GM19099 (cell line): ENCODE data around the gene CELF3.

Experiments used
- POLR2A ChIP-seq: IDR thresholded peaks from 3 replicates; pipeline ENCODE4 v1.6.1; 2011; ENCODE audit warnings: low read depth; ENCODE audit not compliant: insufficient read length; ENCODE audit errors: extremely low read depth

Gene CELF3

GRCh38 chr1:151711951-151712350 is 4.7 kb downstream of the CELF3 start:
- no peak for TF ChIP-seq POLR2A

- no peak for TF ChIP-seq POLR2A
These were observed 5.4 kb downstream of the CELF3 start for GRCh38 chr1:151711044-151711800.

- TF ChIP-seq POLR2A = no peak
These were observed 6.3 kb downstream of the CELF3 start for GRCh38 chr1:151710187-151710840.

GRCh38 chr1:151708891-151709290 is 7.7 kb downstream of the CELF3 start:
- TF ChIP-seq POLR2A = no peak

- no peak for TF ChIP-seq POLR2A
These were observed 9.0 kb downstream of the CELF3 start for GRCh38 chr1:151707541-151708065.

GRCh38 chr1:151706464-151707415 is 9.9 kb downstream of the CELF3 start:
- no peak for TF ChIP-seq POLR2A

GRCh38 chr1:151705753-151706463 is 10.7 kb downstream of the CELF3 start:
- TF ChIP-seq POLR2A = no peak

- TF ChIP-seq POLR2A = no peak
These were observed 11.5 kb downstream of the CELF3 start for GRCh38 chr1:151705146-151705545.

- TF ChIP-seq POLR2A = no peak
These were observed 12.4 kb downstream of the CELF3 start for GRCh38 chr1:151704246-151704645.

- TF ChIP-seq POLR2A = no peak
These were observed 12.8 kb downstream of the CELF3 start for GRCh38 chr1:151703813-151704212.

- TF ChIP-seq POLR2A = no peak
These were observed 13.7 kb downstream of the CELF3 start for GRCh38 chr1:151702936-151703335.

GRCh38 chr1:151701515-151701914 is 15.1 kb downstream of the CELF3 start:
- TF ChIP-seq POLR2A = no peak

- no peak for TF ChIP-seq POLR2A
These were observed 23.4 kb downstream of the CELF3 start for GRCh38 chr1:151693057-151693651.

- TF ChIP-seq POLR2A = no peak
These were observed 24.4 kb downstream of the CELF3 start for GRCh38 chr1:151692226-151692625.
